ENCODE measurements around the gene MTSS2.
"Not testable (repeated sequence)": the region's sequence is repeated elsewhere in the genome, so short reads cannot be mapped to it uniquely, and the experiment has no call there.

The MTSS2 gene

GRCh38 chr16:70653809-70654771, 31.8 kb downstream of the MTSS2 start:
- peak; percentile 84 for DNase-seq

GRCh38 chr16:70653406-70653805, 32.4 kb downstream of the MTSS2 start:
- no peak for DNase-seq

GRCh38 chr16:70652322-70652721, 33.5 kb downstream of the MTSS2 start:
- peak; percentile 22 for DNase-seq

- peak; percentile 45 for DNase-seq
These were observed 34.3 kb downstream of the MTSS2 start for GRCh38 chr16:70651524-70651923.

- DNase-seq = no peak
These were observed 35.6 kb downstream of the MTSS2 start for GRCh38 chr16:70650216-70650615.

GRCh38 chr16:70649300-70649699, 36.6 kb downstream of the MTSS2 start:
- peak; percentile 65 for DNase-seq

GRCh38 chr16:70648606-70649005, 37.2 kb downstream of the MTSS2 start:
- no peak for DNase-seq

- no peak for DNase-seq
These were observed 38.2 kb downstream of the MTSS2 start for GRCh38 chr16:70647441-70648359.

- no peak for DNase-seq
These were observed 39.3 kb downstream of the MTSS2 start, which contains the start of gene IL34 for GRCh38 chr16:70646260-70647241. IL34 (plus strand) TSS chr16:70646559; CDS start chr16:70646948, 389 bp downstream.

GRCh38 chr16:70644763-70645597, 40.9 kb downstream of the MTSS2 start:
- DNase-seq = no peak

GRCh38 chr16:70643264-70643663, 42.6 kb downstream of the MTSS2 start:
- not testable (repeated sequence) for DNase-seq

GRCh38 chr16:70642633-70643032, 43.2 kb downstream of the MTSS2 start:
- DNase-seq = no peak

- DNase-seq = peak; percentile 75
These were observed 46.8 kb downstream of the MTSS2 start for GRCh38 chr16:70638814-70639792.

Data from fibroblast of skin of back (primary cell).